ENCODE data around the gene HOTAIR.

Gene HOTAIR

GRCh38 chr12:53974084-53975063, at the start of gene HOTAIR:
Gene HOTAIR, minus strand, starts transcription at chr12:53974954.
- no peak for DNase-seq (ENCODE audit: low spot score)

GRCh38 chr12:54024127-54024526, 49.4 kb upstream of the HOTAIR start:
- DNase-seq (ENCODE audit: low spot score), result no peak

DNA sequence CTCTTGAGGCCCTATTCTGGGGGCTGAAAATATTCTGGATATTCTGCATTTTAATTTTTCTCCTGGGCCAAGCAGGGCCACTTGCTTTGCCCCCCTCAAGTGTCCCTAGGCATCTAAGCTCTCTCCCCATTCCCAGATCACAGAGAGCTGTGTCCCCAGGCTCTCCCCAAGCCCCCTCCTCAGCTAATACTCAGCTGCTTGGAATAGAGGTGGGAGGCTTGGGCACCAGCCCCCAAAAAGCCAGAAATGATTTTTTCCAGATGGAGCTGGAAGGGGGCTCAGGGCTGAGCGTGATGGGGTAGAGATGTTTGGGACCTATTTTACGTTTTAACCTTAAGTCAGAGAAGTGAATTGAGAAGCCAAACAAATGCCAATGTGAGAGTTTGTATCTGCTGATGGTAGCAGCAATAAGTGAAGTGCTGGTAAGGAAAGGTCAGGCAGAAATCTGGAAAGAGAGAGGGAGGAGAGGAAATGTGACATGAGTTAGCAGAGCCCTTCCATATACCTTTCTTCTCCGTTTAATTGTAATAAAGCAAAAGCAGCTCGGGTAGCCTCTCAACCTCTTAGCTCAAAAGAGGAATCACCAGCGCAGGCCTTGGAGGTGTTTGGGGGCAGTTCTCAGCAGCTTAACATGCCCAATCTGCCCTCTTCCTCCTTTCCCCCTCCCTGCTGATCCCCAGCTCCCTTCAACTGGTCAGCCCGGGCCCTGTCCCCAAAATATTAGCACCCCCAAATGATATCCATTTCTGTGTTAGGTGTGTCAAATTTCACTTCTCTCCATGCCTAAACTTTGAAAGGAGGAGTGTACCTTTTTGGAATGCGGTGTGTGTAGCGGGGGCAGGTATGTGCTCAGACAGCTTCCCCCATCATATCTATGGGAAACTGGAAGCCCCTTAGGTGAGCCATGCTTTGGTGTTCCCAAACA, 48.5 kb upstream of the HOTAIR start:
- DNase-seq (ENCODE audit: low spot score), result no peak

DNA sequence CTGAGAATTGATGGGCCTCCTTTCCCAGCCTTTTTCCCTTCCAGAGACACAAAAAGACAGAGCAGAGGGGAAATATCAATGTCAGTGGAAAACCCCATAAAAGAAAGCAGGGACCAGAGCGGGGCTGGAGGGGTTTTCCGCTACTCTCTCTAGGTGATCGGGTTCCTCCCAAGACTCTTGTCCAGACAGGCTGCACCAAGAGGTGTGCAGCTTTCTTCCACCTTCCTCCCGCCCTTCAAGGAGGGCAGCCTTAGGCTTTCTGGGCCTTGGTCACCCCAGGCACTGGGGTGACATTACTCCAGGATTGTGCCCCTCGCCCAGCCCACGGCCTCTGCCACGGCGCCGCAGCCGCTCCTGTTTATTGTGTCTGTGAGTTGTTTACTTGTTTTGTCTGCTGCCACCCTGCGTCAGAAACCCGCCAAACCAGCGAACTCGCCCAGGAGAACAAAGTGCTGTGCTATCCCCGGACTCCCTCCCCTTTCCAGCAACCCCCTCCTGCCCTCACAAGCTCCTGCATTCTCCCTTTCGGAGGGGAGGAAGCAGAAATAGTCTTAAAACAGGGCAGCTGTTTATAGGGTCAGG, 46.8 kb upstream of the HOTAIR start:
- peak; percentile 81 for DNase-seq (ENCODE audit: low spot score)

DNA sequence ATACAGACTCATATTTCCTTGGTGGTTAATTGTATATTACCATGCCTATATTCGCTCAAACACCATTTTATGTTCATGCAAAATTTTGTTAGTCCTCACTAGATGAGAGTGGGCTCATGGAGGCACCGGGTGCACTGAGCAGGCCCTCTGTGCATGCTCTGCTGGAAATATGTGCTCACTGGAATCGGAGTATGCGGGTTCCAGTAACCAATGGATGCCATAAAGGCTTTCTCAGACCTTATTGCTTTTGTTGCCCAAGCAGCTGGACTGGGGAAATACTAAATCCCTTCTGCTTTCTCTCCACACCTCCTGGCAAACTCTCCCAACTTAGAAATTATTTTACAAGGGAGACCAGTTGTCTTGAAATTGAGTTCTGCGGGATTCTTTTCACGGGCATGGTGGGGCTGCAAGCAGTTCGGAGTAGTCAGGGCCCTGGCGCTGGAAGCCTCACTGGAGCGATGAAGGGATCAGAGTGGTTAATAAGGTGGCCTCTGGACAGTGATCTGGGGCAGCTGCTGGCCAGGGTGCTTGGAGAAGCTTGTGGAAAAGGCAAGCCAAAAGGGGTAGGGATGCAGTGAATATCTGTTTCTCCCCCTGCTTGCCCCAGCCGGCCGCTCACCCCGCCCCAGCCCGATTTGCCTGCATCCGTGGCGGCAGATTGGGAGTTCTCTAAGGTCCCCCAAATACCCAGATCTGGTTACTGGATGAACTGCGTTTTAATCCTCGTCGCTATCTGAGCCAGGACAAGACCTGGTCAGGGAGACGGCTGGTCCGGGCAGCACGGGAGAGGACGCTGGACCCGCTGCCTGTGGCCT, 46.0 kb upstream of the HOTAIR start:
- DNase-seq (ENCODE audit: low spot score), result no peak

GRCh38 chr12:54019924-54020590, 45.3 kb upstream of the HOTAIR start:
- no peak for DNase-seq (ENCODE audit: low spot score)

GRCh38 chr12:54019091-54019811, 44.5 kb upstream of the HOTAIR start:
- DNase-seq (ENCODE audit: low spot score), result no peak

DNA sequence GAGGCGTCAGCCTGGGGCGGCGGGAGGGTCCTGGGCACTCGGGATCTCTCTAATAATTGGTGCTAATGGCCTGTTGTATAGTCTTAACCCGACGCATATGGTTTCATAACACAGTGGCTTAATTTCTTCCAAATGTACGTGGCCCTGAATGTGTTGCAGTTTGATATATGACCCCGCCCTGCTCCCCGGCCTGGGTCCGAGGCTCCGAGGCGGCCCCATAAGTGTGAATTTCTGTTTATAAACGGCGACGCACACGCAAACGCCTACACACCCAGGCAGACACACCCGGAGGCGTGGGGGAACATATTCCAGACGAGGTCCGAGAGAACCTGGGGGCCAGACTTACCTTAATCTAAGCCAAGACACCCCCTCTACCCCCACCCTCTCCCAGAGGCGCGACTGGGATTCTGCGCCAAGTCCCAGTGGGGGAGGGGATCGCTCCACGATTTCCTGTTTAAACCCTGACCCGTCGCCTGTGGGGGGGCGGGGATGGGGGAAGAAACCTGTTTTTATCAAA, 43.8 kb upstream of the HOTAIR start:
- no peak for DNase-seq (ENCODE audit: low spot score)

DNA sequence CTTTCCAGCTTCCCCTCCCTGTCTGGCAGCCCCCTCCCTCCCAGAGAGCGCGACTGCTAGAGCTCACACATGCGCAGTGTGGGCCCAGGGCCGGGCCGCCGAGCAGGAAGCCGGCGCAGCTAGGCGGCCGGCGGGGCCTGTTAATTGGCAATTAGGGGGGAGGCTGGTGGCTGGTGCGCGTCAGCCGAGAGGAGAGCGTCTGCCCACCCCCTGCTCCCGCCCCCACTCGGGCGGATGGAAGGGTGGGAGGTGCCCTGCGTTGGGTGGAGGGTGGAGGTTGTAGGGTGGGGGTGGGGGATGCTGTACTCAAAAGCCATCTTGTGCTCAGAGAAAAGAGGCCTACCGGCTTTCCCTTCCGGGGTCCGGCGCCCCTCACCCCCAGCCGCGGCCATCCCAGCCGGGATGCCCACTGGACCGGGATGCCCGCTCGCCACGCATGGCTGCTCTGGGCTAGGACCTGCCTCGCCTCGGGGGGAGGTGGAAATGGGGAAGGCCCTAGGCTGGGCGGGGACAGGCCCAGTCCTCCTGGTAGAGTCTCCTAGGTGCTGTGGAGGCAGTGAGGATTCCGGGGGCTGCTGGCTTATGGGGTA, 43.2 kb upstream of the HOTAIR start:
- peak; percentile 87 for DNase-seq (ENCODE audit: low spot score)

DNA sequence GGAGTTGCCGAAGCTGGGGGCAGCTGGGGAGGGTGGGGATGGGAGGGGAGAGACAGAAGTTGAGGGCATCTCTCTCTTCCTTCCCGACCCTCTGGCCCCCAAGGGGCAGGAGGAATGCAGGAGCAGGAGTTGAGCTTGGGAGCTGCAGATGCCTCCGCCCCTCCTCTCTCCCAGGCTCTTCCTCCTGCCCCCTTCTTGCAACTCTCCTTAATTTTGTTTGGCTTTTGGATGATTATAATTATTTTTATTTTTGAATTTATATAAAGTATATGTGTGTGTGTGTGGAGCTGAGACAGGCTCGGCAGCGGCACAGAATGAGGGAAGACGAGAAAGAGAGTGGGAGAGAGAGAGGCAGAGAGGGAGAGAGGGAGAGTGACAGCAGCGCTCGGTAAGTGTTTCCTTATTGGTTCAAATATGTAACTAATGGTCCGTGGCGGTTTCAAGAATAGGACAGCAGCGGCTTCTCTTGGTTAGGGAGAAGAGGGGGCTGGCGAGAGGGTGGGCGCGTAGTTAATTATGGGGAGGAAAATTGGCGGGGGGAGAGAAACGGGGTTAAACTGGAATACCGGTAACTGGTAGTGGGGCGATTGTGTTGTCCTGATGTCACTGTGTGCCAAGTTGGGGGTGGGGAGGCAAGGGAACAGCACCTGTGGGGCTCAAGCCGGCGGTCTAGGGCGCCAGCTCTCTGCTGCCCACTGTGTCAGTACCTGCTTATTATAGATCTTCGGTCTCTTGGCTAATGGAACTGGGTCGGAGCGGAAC, 42.5 kb upstream of the HOTAIR start:
- no peak for DNase-seq (ENCODE audit: low spot score)

- DNase-seq (ENCODE audit: low spot score), result no peak
Observed at GRCh38 chr12:54016478-54016964, 41.8 kb upstream of the HOTAIR start.

DNA sequence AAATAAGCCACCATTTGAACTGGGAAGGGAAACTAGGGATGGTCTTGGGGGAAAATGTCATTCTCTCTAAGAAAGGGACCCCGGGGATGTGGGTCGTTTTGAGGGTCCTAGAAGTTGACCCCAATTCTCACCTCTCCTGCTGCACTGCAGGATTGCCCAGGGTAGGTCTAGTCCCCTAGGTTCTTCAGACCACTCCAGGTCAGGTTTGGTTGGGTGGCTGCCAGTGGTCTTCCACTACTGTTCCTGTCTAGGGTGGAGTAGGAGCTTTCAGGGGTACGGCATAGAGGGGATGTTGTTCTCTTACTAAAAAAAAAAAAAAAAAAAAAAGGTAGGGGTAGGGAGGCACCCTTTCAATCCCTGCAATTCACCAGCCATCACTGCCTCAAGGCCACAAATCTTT, 41.3 kb upstream of the HOTAIR start:
- DNase-seq (ENCODE audit: low spot score), result no peak

- DNase-seq (ENCODE audit: low spot score), result no peak
Observed at GRCh38 chr12:54015018-54015931, 40.5 kb upstream of the HOTAIR start.

GRCh38 chr12:54014377-54015017, 39.7 kb upstream of the HOTAIR start:
- no peak for DNase-seq (ENCODE audit: low spot score)

DNA sequence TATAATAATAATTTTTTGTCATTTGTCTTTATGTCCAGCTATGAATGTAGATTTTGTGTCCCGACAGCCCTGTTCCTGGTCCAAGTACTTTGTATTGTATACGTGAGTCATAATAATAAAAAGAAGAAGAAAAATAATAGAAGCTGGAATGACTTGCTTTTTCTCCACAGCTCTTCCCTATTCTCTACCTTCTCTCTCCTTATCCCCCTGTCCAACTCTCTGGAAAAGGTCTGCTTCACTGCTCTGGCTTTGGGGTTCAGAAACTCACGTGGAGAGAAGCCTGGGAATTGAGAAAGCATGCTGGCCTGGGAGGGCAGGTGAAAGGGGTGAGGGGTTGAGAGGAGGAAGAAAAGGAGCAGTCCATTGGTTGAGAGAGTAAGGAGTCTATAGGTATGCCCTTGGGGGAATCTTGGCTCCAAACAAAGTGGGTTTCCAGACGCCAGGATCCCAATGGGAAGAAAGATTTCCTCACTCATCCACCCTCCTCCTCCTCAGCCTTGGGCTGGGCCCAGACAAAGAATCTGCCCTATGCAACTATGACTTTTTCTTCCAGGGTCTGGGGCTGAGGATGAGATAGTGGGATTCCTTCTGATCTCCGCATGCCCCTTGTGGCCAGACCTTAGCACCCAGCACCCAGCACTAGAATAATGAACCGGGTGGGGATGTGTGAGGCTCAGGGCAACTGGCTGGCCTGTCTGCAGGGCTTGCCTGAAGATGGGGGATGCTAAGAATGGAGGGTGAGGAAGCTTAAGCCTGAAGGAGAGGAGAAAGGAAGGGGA, 38.1 kb upstream of the HOTAIR start:
- DNase-seq (ENCODE audit: low spot score), result no peak

Data from ecto neural progenitor cell (in vitro differentiated cells).